HUES6 (cell line): ENCODE measurements around the gene CCND1.

Experiments used
- H3K27ac ChIP-seq: 2 replicates; pipeline ENCODE4 v1.7.0; 2013; ENCODE audit warnings: low read depth, mild to moderate bottlenecking, low read length, inconsistent platforms
- H3K27me3 ChIP-seq: 2 replicates; pipeline ENCODE4 v1.6.1; 2013; ENCODE audit warnings: low read length; ENCODE audit not compliant: control insufficient read depth, insufficient read depth
- H3K36me3 ChIP-seq: 2 replicates; pipeline ENCODE4 v1.6.1; 2013; ENCODE audit warnings: low read length; ENCODE audit not compliant: control insufficient read depth, insufficient read depth
- H3K4me1 ChIP-seq: 2 replicates; pipeline ENCODE4 v1.6.1; 2013; ENCODE audit warnings: low read length; ENCODE audit not compliant: control insufficient read depth, insufficient read depth
- H3K4me3 ChIP-seq: 2 replicates; pipeline ENCODE4 v1.5.1; 2013; ENCODE audit warnings: low read depth, low read length
- H3K9ac ChIP-seq: one replicate; pipeline ENCODE4 v1.6.1; 2013; ENCODE audit warnings: mild to moderate bottlenecking, low read length
- H3K9me3 ChIP-seq: 2 replicates; pipeline ENCODE4 v1.6.1; 2013; ENCODE audit warnings: low read depth, low read length; ENCODE audit not compliant: control insufficient read depth, insufficient read depth

CCND1 gene

DNA sequence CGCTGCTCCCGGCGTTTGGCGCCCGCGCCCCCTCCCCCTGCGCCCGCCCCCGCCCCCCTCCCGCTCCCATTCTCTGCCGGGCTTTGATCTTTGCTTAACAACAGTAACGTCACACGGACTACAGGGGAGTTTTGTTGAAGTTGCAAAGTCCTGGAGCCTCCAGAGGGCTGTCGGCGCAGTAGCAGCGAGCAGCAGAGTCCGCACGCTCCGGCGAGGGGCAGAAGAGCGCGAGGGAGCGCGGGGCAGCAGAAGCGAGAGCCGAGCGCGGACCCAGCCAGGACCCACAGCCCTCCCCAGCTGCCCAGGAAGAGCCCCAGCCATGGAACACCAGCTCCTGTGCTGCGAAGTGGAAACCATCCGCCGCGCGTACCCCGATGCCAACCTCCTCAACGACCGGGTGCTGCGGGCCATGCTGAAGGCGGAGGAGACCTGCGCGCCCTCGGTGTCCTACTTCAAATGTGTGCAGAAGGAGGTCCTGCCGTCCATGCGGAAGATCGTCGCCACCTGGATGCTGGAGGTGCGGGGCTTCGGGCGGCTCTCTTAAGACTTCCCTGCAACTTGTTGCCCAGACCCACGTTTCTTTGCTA lies at the start of gene CCND1:
Gene CCND1 (plus strand): TSS at position 162 of the 587 bp plus-strand sequence. CDS start 158 bp downstream, at position 320.
- Histone ChIP-seq H3K27me3 (peaks cover 15% of the 10 kb centered on the region), H3K36me3 (peaks cover 29% of the 10 kb centered on the region), H3K9me3 (no peaks in the 10 kb centered on the region), H3K9ac (peak within 1 kb of the TSS; percentile 100), H3K4me1 (peaks cover 27% of the 10 kb centered on the region), H3K4me3 (peak within 1 kb of the TSS; percentile 100), H3K27ac (peak within 1 kb of the TSS; percentile 96; the same call in 1 of the 2 replicates)

DNA sequence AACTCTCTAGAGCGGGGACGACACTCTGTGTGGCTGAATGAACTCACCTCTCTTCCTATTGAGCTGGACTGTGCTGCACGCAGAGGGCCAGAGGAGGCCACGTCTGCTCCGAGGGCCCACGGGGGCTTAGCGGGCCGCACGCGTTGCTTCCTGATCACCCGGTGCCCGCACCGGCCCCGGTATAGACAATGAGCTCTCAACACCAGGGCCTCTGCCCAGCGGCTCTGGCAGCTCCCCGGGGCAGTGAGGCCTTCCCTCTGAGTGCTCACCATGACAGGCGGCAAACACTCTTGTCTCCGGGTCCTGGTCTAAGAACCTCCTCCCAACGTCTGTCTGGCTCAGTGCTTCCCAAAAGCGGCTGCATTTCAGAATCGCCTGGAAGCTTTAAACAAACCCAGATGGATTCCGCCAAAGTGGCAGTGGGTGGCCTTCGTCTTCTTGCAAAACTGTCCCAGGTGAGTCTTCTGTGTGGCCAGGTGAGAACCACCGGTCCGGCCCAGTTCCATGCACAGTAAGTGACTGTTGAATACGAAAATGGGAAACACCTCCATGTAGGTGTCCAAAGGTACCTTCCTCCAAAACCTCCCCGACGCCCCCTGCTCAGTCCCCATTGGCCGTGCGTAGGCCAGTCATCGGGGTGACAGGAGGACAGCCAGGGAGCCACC lies 47.8 kb upstream of the CCND1 start:
- H3K36me3 ChIP-seq: no peaks in the 10 kb centered on the region
- no peak overlapping the region for H3K9ac ChIP-seq
- no peak overlapping the region for H3K27ac ChIP-seq
- no peaks in the 10 kb centered on the region for H3K27me3 ChIP-seq
- no peaks in the 10 kb centered on the region for H3K4me1 ChIP-seq
- H3K9me3 ChIP-seq: peaks cover 4% of the 10 kb centered on the region
- H3K4me3 ChIP-seq: no peak overlapping the region

DNA sequence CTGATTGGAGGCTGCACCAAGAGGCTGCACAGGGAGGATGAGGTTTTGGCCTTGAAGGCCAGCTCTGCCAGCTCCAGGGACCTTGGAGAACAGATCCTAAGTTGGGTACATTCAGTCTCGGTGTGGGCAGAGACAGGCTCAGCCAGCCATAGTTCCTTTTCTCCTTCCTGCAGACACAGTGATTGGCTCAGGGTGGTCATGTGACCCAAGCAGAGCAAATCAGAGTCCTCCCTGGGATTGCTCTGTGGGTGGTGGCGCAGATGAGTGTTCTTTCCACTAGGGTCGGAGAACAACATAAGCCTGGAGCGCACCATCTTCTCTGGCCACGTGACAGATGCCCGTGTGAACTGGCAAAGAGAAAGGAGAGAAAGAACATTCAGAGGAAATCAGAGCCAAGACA lies 47.1 kb upstream of the CCND1 start:
- Histone ChIP-seq H3K9me3 (peaks cover 4% of the 10 kb centered on the region), H3K9ac (no peak overlapping the region), H3K36me3 (no peaks in the 10 kb centered on the region), H3K27me3 (no peaks in the 10 kb centered on the region), H3K27ac (no peak overlapping the region), H3K4me1 (no peaks in the 10 kb centered on the region), H3K4me3 (no peak overlapping the region)

DNA sequence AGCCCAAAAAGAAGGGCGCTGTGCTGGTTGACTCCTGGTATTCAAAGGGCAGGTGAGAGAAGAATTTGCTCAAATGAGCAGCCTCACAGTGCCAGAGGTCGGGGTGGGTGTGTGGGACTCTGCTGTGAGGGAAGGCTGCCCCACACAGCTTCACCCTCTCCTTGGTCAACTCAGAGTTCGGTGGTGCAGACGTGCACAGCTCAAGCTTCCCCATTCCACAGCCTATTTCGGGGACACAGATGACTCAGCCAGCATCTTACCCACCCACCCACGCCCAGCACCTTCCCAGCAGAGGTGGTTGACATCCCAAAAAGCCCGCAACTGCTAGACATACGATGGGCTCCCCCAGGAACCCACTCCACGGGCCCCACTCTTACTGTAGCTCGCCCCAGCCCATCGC lies 46.5 kb upstream of the CCND1 start:
- no peaks in the 10 kb centered on the region for H3K27me3 ChIP-seq
- no peak overlapping the region for H3K27ac ChIP-seq
- H3K36me3 ChIP-seq: no peaks in the 10 kb centered on the region
- no peaks in the 10 kb centered on the region for H3K4me1 ChIP-seq
- peaks cover 4% of the 10 kb centered on the region for H3K9me3 ChIP-seq
- H3K4me3 ChIP-seq: no peak overlapping the region
- H3K9ac ChIP-seq: no peak overlapping the region

DNA sequence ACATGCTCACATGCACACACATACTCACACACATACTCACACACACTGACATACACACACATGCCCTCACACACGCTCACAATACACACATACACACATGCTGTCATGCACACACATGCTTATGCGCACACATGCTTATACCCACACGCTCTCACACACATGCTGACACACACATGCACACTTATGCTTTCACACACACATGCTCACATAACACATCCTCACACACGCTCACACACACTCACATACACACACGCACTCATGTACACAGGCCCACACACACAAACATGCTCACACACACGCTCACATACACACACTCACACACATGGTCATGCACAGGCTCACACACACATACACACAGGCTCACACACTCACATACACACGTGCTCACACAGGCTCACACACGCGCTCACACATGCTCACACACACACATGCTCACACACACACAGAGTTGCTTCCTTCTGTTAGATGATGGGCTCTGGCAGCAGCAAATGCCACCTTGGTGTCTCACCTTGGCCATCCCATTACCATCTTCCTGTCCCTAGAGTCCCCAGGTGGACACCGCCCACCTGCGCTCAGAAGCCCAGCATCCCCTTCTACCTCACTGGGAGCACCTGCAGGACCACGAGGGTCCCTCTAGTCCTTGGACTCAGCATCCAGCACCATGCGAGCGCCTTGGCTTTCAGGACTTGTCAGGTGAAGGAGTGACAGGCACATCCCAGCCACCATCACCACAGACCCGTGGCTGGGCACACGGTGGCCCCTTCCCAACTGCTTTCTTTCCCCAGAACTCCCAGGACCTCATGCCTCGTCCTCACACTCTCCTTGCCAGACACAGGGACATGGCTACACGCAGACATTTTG lies 44.9 kb upstream of the CCND1 start:
- H3K36me3 ChIP-seq: no peaks in the 10 kb centered on the region
- H3K4me1 ChIP-seq: no peaks in the 10 kb centered on the region
- H3K4me3 ChIP-seq: no peak overlapping the region
- H3K27me3 ChIP-seq: no peaks in the 10 kb centered on the region
- H3K9me3 ChIP-seq: peaks cover 4% of the 10 kb centered on the region
- no peak overlapping the region for H3K27ac ChIP-seq
- H3K9ac ChIP-seq: no peak overlapping the region

DNA sequence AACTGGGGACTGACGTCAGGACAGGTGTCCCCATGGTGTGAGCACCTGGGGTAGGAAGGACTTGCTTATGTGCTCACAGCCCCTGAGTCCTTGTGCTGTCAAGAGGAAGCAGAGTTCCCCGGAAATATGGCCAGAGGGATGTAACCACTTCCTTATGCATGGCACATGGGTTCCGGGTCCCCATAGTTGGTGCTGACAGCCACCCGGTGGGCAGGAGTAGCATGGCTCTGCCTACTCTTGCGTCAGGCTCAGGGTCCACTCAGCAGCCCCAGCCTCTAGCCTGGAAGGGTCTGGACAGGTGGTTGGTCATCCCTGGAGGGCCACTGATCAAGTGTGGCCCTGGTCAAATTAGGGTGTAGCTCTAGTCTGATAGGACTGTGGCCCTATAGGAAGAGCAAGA lies 42.8 kb upstream of the CCND1 start:
- no peak overlapping the region for H3K27ac ChIP-seq
- no peak overlapping the region for H3K4me3 ChIP-seq
- peaks cover 6% of the 10 kb centered on the region for H3K4me1 ChIP-seq
- no peak overlapping the region for H3K9ac ChIP-seq
- no peaks in the 10 kb centered on the region for H3K27me3 ChIP-seq
- H3K36me3 ChIP-seq: no peaks in the 10 kb centered on the region
- H3K9me3 ChIP-seq: peaks cover 8% of the 10 kb centered on the region

DNA sequence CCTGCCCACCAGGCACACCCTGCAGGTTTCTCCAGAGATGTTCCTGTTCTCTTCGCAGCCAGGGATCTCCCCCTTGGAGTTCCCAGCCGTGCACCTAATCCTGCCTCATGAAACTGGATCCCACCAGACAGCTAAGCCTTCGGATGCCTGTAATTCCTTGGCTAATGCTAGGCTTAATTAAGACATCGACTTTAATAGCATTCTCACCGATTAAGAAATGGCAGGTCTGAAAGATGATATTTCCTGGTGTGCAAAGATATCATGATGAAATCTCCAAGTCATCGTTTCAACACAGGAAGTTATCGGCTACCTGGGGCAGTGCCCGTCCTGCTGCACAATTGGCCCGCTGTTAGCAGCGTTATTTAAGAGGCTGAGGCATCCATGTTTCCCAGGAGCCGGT lies 41.5 kb upstream of the CCND1 start:
- no peaks in the 10 kb centered on the region for H3K27me3 ChIP-seq
- peaks cover 8% of the 10 kb centered on the region for H3K9me3 ChIP-seq
- H3K27ac ChIP-seq: no peak overlapping the region
- no peaks in the 10 kb centered on the region for H3K36me3 ChIP-seq
- no peak overlapping the region for H3K4me3 ChIP-seq
- H3K4me1 ChIP-seq: peaks cover 16% of the 10 kb centered on the region
- H3K9ac ChIP-seq: no peak overlapping the region

DNA sequence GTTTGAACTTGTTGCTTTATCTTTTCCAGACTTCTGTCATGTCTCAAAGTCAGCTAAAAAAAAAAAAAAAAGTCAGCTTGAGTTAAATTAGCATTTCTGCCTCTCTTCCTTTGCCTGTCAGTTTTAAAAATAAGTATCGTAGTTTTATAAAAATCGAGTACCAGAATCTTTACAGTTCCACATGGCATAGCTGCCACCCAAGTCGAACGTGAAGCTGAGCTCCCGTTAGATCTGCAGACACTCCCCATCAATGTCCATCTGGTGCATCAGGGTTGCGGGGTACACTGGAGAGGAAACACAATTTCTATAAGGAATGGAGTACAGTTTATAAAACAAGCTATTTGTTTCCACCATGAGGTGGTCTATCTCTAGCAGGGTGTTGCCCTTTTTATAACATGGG lies 41.0 kb upstream of the CCND1 start:
- H3K9me3 ChIP-seq: peaks cover 8% of the 10 kb centered on the region
- H3K27me3 ChIP-seq: no peaks in the 10 kb centered on the region
- H3K27ac ChIP-seq: no peak overlapping the region

DNA sequence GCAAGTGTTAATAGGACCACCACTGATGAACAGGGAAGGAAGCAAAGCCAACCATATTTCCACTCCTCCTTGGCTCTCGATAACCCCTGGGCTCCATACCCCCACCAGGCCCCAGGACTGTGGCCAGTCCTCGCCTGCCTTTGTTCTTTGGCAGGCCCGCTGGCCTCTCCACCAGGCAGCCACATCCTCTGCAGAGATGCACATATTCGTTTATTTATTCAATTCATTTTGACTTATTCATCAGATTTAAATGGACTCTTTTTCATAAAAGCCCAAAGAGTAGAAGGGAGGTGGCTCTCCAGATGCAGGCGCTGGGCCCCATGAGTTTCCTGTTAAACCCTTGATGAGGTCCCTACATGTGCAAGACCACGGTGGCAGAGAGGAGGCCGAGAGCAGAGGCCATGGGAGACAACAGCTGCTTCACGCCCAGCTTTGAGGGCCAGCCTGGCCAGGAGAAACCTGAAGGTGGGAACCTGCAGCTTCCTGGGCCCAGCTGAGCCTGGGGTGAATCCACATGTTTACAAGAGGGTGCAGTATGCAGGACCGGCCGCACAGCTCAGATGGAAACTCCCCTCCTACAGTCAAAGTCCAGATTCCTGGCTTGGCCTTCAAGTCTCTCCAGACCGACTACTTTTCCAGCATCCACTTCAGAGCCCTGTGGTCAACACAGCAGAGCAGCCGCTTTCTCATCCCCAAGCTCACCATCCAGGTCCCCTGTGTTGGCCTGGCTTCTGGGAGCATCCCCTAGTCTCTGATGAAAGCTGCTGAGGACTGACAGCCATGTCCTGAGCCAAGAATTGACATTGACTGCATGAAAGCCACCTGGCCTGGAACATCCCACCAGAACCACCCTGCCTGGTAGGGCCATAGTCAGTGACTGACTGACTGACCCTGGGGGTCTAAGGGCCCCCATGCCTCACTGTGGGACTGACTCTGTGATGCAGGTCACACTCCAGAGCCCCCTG lies 39.7 kb upstream of the CCND1 start:
- Histone ChIP-seq H3K27me3 (no peaks in the 10 kb centered on the region), H3K36me3 (no peaks in the 10 kb centered on the region), H3K27ac (no peak overlapping the region), H3K9ac (no peak overlapping the region), H3K4me1 (peaks cover 16% of the 10 kb centered on the region), H3K9me3 (peaks cover 3% of the 10 kb centered on the region), H3K4me3 (no peak overlapping the region)

More for the DNA sequence above, 41.0 kb upstream of the CCND1 start:
- Histone ChIP-seq H3K4me3 (no peak overlapping the region), H3K36me3 (no peaks in the 10 kb centered on the region), H3K9ac (no peak overlapping the region), H3K4me1 (peaks cover 16% of the 10 kb centered on the region)

DNA sequence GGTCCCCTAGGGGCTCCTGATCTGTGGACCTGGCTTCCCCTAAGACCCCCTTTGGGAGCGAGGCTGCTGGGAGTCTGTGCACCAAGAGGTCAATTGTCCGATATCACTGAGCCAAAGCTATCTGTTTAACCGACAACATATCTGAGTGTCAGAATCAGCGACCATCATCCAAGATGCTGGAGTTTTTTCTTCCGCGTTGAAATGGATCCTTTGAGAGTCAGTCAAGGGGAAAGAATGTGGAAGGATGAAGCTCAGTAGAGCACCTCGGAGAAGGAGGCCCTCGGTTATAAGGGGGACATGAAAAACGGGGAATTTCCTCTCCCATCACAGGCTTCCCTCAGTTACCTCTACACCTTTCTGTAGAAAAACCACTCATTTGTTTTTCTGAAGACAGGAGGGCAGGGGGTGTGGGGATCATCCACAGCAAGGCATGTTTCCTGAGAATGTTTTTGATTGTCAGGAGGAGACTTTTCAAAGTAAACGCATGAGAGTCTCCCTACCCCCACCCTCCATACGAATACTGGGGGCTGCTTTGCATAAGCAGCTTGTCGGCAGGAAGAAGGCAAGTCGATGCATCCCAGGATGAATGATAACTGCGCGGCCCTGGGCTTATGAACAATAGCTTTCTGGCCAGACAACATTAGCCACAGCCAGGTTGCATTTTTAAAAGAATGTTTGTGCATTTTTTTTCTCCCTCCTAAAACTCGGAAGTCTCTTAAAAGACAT lies 37.7 kb upstream of the CCND1 start:
- H3K27me3 ChIP-seq: no peaks in the 10 kb centered on the region
- no peak overlapping the region for H3K4me3 ChIP-seq
- peaks cover 16% of the 10 kb centered on the region for H3K4me1 ChIP-seq
- no peak overlapping the region for H3K9ac ChIP-seq
- peaks cover 3% of the 10 kb centered on the region for H3K9me3 ChIP-seq
- H3K27ac ChIP-seq: no peak overlapping the region
- no peaks in the 10 kb centered on the region for H3K36me3 ChIP-seq
